PC-9 (cell line): ENCODE data around the gene DPEP2NB.

Source experiments
- EZH2 ChIP-seq: fragments of 200-600 bp; sonication (generic); IDR thresholded peaks from 2 replicates; pipeline ENCODE4 v1.8.0; 2017; ENCODE audit warnings: antibody characterized with exemption, low read depth
- TF ChIP-seq, protein P1 (sequence below): fragments of 200-600 bp; sonication (generic); conservative IDR thresholded peaks from 2 replicates; pipeline ENCODE4 v1.6.1; 2017; ENCODE audit warnings: mixed run types, antibody characterized with exemption, mild to moderate bottlenecking, moderate library complexity

DNA sequence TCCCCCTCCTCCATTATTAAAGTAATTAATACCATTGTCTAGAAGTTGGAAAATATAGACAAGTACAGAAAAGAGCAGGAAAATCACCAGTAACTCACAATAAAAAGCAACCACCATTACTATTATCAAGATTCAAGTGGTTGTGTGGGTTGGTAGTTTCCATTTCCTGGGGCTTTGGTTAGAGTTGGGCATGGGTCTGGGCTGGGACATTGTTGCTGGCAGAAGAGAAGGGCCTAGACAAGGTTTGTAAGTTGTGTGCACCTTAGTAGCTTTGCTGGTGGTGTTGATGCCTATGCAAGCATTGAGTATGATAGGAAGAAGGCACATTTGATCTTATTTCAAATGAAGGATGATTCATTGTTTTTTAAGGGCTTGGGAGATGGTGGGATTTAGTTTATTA is 44.1 kb upstream of the DPEP2NB start:
- TF ChIP-seq, protein P1, sequence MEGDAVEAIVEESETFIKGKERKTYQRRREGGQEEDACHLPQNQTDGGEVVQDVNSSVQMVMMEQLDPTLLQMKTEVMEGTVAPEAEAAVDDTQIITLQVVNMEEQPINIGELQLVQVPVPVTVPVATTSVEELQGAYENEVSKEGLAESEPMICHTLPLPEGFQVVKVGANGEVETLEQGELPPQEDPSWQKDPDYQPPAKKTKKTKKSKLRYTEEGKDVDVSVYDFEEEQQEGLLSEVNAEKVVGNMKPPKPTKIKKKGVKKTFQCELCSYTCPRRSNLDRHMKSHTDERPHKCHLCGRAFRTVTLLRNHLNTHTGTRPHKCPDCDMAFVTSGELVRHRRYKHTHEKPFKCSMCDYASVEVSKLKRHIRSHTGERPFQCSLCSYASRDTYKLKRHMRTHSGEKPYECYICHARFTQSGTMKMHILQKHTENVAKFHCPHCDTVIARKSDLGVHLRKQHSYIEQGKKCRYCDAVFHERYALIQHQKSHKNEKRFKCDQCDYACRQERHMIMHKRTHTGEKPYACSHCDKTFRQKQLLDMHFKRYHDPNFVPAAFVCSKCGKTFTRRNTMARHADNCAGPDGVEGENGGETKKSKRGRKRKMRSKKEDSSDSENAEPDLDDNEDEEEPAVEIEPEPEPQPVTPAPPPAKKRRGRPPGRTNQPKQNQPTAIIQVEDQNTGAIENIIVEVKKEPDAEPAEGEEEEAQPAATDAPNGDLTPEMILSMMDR = no peak
- no peak for TF ChIP-seq EZH2
